SK-N-SH (cell line): ENCODE results near the gene FAH. TPM values are rescaled to one million over a fixed set of nuclear protein-coding genes. Genes with fewer than 3 reads are reported as not detected.
"Not testable (repeated sequence)": the region's sequence is repeated elsewhere in the genome, so short reads cannot be mapped to it uniquely, and the experiment has no call there.

Experiments
- CTCF ChIA-PET: fragments of 300-600, 350-600 bp; formaldehyde crosslinking; extraction: SDS; loops from one replicate; lab custom pipeline; 2021; lab: Yijun Ruan, JAX
- POLR2A ChIA-PET: fragments of 350-600 bp; sonication (Branson Sonifier 250); formaldehyde crosslinking; extraction: SDS; loops from one replicate; lab custom pipeline; 2020; ENCODE audit warnings: antibody characterized with exemption, inconsistent platforms; lab: Yijun Ruan, JAX
- DNase-seq: peaks from one replicate; pipeline ENCODE4 v3.0.0; 2012
- H2AFZ ChIP-seq: fragments of 200-600 bp; sonication (generic); 2 replicates; pipeline ENCODE4 v1.8.1; 2016; ENCODE audit warnings: antibody characterized with exemption, mild to moderate bottlenecking, low read depth
- H3F3A ChIP-seq: fragments of 200-600 bp; sonication (generic); replicated peaks from 2 replicates; pipeline ENCODE3; 2016; ENCODE audit warnings: antibody characterized with exemption, mild to moderate bottlenecking; ENCODE audit not compliant: insufficient read depth
- H3K27ac ChIP-seq, 2 experiments: fragments of 200-500 bp in 1 of 2; fragments of 200-600 bp in 1 of 2; sonication (Bioruptor generic) in 1 of 2; sonication (generic), shearing (Covaris generic) in 1 of 2; 2 replicates each; pipeline versions ENCODE4 v1.5.1 to v1.6.1; 2014 to 2016; ENCODE audit warnings: low read depth in 2 of 2, inconsistent platforms in 1 of 2, low read length in 1 of 2, mild to moderate bottlenecking in 1 of 2, mixed read lengths in 1 of 2
- H3K27me3 ChIP-seq: fragments of 200-600 bp; sonication (generic), shearing (Covaris generic); 2 replicates; pipeline ENCODE4 v1.6.1; 2016; ENCODE audit warnings: mixed run types; ENCODE audit not compliant: insufficient read depth
- H3K36me3 ChIP-seq, 2 experiments: fragments of 200-500 bp in 1 of 2; fragments of 200-600 bp in 1 of 2; sonication (Bioruptor generic) in 1 of 2; sonication (generic) in 1 of 2; replicated peaks in 1 of 2; 2 replicates each; pipeline versions ENCODE3 to v1.5.1; 2014 to 2016; ENCODE audit warnings: low read length in 1 of 2, mild to moderate bottlenecking in 1 of 2; ENCODE audit not compliant: insufficient read depth in 2 of 2, control insufficient read depth in 1 of 2
- H3K4me1 ChIP-seq, 2 experiments: fragments of 200-500 bp in 1 of 2; fragments of 200-600 bp in 1 of 2; sonication (Bioruptor generic) in 1 of 2; sonication (generic), shearing (Covaris generic) in 1 of 2; 2 replicates each; pipeline versions ENCODE4 v1.5.1 to v1.6.1; 2014 to 2016; ENCODE audit warnings: low read depth in 1 of 2, low read length in 1 of 2, mixed run types in 1 of 2; ENCODE audit not compliant: insufficient read depth in 2 of 2, control insufficient read depth in 1 of 2
- H3K4me2 ChIP-seq: fragments of 200-600 bp; sonication (generic), shearing (Covaris generic); 2 replicates; pipeline ENCODE4 v1.6.1; 2017; ENCODE audit warnings: mixed run types
- H3K4me3 ChIP-seq, 2 experiments: fragments of 200-500 bp in 1 of 2; fragments of 200-600 bp in 1 of 2; sonication (Bioruptor generic) in 1 of 2; sonication (generic), shearing (Covaris generic) in 1 of 2; 2 replicates each; pipeline versions ENCODE4 v1.5.1 to v1.8.1; 2014 to 2016; ENCODE audit warnings: low read depth in 2 of 2, inconsistent platforms in 1 of 2, low read length in 1 of 2, mild to moderate bottlenecking in 1 of 2, mixed read lengths in 1 of 2, moderate library complexity in 1 of 2
- H3K79me2 ChIP-seq: fragments of 200-600 bp; sonication (generic); 2 replicates; pipeline ENCODE4 v1.8.1; 2017; ENCODE audit warnings: mild to moderate bottlenecking; ENCODE audit not compliant: insufficient read depth
- H3K9ac ChIP-seq: fragments of 200-600 bp; sonication (generic); 2 replicates; pipeline ENCODE4 v1.6.1; 2017; ENCODE audit warnings: mixed run types
- H3K9me2 ChIP-seq: fragments of 200-600 bp; sonication (generic); 2 replicates; pipeline ENCODE4 v1.6.1; 2017; ENCODE audit warnings: mixed run types
- H3K9me3 ChIP-seq: fragments of 200-600 bp; sonication (generic); 2 replicates; pipeline ENCODE4 v1.6.1; 2017; ENCODE audit warnings: mixed run types, mild to moderate bottlenecking, moderate library complexity
- H4K20me1 ChIP-seq: fragments of 200-600 bp; sonication (generic); 2 replicates; pipeline ENCODE4 v1.6.1; 2017; ENCODE audit warnings: mild to moderate bottlenecking, mixed run types; ENCODE audit not compliant: insufficient read depth
- ELF1 ChIP-seq: IDR thresholded peaks from 2 replicates; pipeline ENCODE4 v1.4.0; 2012
- EZH2phosphoT487 ChIP-seq: fragments of 200-600 bp; sonication (generic); IDR thresholded peaks from 2 replicates; pipeline ENCODE4 v1.6.1; 2017; ENCODE audit warnings: low read depth, mixed run types, mild to moderate bottlenecking, antibody characterized with exemption, moderate library complexity, borderline replicate concordance
- FOXJ3 ChIP-seq: sonication (generic); formaldehyde crosslinking; IDR thresholded peaks from 2 replicates; pipeline ENCODE4 v1.5.1; 2020; ENCODE audit warnings: mild to moderate bottlenecking, missing genetic modification reagents
- GABPA ChIP-seq: IDR thresholded peaks from 2 replicates; pipeline ENCODE4 v1.4.0; 2012; ENCODE audit warnings: low read depth, mild to moderate bottlenecking
- JUND ChIP-seq: IDR thresholded peaks from 2 replicates; pipeline ENCODE4 v1.4.0; 2012
- POLR2AphosphoS5 ChIP-seq: IDR thresholded peaks from 2 replicates; pipeline ENCODE4 v1.6.1; 2012; ENCODE audit warnings: low read depth, low read length
- RAD21 ChIP-seq: IDR thresholded peaks from 2 replicates; pipeline ENCODE4 v1.6.1; 2012; ENCODE audit warnings: mild to moderate bottlenecking, low read length
- RCOR1 ChIP-seq: fragments of 150-350 bp; IDR thresholded peaks from 2 replicates; pipeline ENCODE4 v1.6.1; 2017; ENCODE audit warnings: antibody characterized with exemption, low read length
- RFX5 ChIP-seq: IDR thresholded peaks from 2 replicates; pipeline ENCODE4 v1.6.1; 2012; ENCODE audit warnings: mild to moderate bottlenecking, improper control_type of control experiment, low read length
- SMC3 ChIP-seq: IDR thresholded peaks from 2 replicates; pipeline ENCODE4 v1.6.1; 2012; ENCODE audit warnings: low read depth, low read length, improper control_type of control experiment
- TCF12 ChIP-seq: IDR thresholded peaks from 2 replicates; pipeline ENCODE4 v1.4.0; 2012
- WGBS: methylation state at CpG from one replicate; pipeline ENCODE4 v1.1.6; 2017; ENCODE audit warnings: low lambda C conversion rate; 5-methylcytosine and 5-hydroxymethylcytosine counted together
- polyA plus RNA-seq, 3 experiments: library from polyadenylated mRNA; depleted of rRNA; stranded (reverse); fragments of >200 nt; gene quantifications; 2 replicates each; pipeline ENCODE4 v1.2.3, GENCODE V29; 2012
- TF ChIP-seq, protein P1 (sequence below): IDR thresholded peaks from 2 replicates; pipeline ENCODE4 v1.4.0; 2012; ENCODE audit warnings: low read depth, borderline replicate concordance
- TF ChIP-seq, protein P2 (sequence below): IDR thresholded peaks from 2 replicates; pipeline ENCODE4; 2012
- TF ChIP-seq, protein P3 (sequence below): fragments of 150-350 bp; IDR thresholded peaks from 2 replicates; pipeline ENCODE4 v1.6.1; 2017; ENCODE audit warnings: antibody characterized with exemption, low read length, low read depth, borderline replicate concordance

FAH gene
- polyA plus RNA-seq, 1 of the 3 experiments (the other 2 are of a cell fraction), result 34.9 TPM

DNA sequence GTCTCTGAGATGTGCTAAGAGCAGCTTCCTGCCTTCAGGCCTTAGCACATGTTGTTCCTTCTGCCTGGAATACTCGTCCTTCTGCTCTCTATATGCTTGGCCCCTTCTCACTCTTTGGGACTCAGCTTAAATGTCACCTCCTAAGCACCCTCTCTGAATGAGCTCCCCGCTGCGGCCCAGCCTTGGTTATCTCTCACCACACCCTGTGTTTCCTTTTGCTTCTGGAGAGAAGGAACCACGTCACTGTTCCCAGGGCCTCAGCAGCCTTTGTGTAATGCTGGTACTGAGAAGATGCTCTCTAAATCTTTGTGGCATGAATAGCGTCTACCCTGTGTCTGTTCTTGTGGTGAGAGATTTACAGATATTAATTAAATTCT, 2.2 kb downstream of the FAH start:
- no peak for TF ChIP-seq ELF1
- no peak for TF ChIP-seq RCOR1
- TF ChIP-seq, protein P1, sequence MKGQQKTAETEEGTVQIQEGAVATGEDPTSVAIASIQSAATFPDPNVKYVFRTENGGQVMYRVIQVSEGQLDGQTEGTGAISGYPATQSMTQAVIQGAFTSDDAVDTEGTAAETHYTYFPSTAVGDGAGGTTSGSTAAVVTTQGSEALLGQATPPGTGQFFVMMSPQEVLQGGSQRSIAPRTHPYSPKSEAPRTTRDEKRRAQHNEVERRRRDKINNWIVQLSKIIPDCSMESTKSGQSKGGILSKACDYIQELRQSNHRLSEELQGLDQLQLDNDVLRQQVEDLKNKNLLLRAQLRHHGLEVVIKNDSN, result no peak
- no peak for TF ChIP-seq GABPA
- no peak for TF ChIP-seq POLR2AphosphoS5
- TF ChIP-seq EZH2phosphoT487, result no peak
- TF ChIP-seq SMC3, result no peak
- TF ChIP-seq RAD21, result no peak
- no peak for TF ChIP-seq RFX5
- no peaks in the 10 kb centered on the region for H3K27me3 ChIP-seq
- no peaks in the 10 kb centered on the region for H4K20me1 ChIP-seq
- peaks cover 11% of the 10 kb centered on the region for H3F3A ChIP-seq
- H3K4me3 ChIP-seq, result no peak overlapping the region
- CTCF ChIA-PET, result no interaction called here
- H3K9ac ChIP-seq, result no peak overlapping the region
- no peaks in the 10 kb centered on the region for H3K9me2 ChIP-seq
- POLR2A ChIA-PET, result no interaction called here
- no peaks in the 10 kb centered on the region for H3K79me2 ChIP-seq
- no peak overlapping the region for H2AFZ ChIP-seq
- H3K27ac ChIP-seq, result no peak overlapping the region
- H3K4me2 ChIP-seq, result no peak overlapping the region
- peaks cover 0 to 10% of the 10 kb centered on the region in 2 experiments for H3K36me3 ChIP-seq
- WGBS, result 91% methylated on average over 5 of the region's 5 CpGs
- DNase-seq, result no peak
- peaks cover 0 to 14% of the 10 kb centered on the region in 2 experiments; a peak in 1 of 4 replicates for H3K4me1 ChIP-seq
- no peaks in the 10 kb centered on the region for H3K9me3 ChIP-seq

DNA sequence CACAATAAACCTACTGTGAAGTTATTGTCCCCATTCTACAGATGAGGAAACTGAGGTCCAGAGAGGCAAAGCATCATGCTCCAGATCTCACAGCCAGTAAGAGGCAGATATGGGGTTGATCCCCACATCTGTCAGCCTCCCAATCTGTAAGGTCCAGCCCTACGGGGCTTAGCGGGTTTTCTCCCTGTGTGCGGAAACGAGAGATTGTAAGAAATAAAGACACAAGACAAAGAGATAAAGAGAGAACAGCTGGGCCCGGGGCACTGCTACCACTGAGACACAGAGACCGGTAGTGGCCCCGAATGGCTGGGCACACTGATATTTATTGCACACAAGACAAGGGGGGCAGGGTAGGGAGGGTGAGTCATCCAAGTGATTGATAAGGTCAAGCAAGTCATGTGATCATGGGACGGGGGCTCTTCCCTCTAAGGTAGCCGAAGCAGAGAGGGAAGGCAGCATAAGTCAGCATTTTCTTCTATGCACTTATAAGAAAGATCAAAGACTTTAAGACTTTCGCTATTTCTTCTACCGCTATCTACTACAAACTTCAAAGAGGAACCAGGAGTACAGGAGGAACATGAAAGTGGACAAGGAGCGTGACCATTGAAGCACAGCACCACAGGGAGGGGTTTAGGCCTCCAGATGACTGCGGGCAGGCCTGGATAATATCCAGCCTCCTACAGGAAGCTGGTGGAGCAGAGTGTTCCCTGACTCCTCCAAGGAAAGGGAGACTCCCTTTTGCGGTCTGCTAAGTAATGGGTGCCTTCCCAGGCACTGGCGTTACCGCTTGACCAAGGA, 2.8 kb downstream of the FAH start:
- H3K27ac ChIP-seq, H3K4me2 ChIP-seq, DNase-seq, H3K79me2 ChIP-seq, H3K9me3 ChIP-seq, H3K9ac ChIP-seq, H3K9me2 ChIP-seq, POLR2A ChIA-PET, CTCF ChIA-PET, H2AFZ ChIP-seq, H3K4me3 ChIP-seq, H3K27me3 ChIP-seq, H4K20me1 ChIP-seq: not testable (repeated sequence)
- Histone ChIP-seq H3K36me3 (peaks cover 0 to 13% of the 10 kb centered on the region in 2 experiments), H3K4me1 (peaks cover 0 to 14% of the 10 kb centered on the region in 2 experiments; a peak in 1 of 4 replicates), H3F3A (peaks cover 11% of the 10 kb centered on the region)
- 93% methylated on average over 15 of the region's 16 CpGs for WGBS

DNA sequence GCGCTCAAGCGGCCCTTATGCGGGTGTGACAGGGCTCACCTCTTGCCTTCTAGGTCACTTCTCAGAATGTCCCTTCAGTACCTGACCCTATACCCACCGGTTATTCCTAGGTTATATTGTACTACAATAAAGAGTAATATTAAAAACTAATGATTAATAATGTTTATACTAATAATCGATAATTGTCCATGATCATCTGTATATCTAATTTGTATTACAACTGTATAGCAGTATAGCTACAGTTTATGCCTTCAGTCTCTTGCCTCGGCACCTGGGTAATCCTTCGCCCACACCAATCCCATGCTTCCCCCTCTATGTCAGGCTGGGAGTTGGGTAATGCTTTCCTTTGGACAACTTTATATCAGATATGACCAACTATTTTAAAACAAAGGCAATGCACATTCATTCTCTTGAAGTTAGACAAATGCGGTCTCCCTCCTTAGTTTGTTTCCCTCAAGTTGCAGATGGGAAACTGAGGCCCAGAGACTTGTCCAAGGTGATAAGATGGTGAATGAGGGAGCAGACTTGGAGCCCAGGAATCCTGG, 3.4 kb downstream of the FAH start:
- Histone ChIP-seq H3K9me2 (no peaks in the 10 kb centered on the region), H2AFZ (no peak overlapping the region), H3K4me3 (no peak overlapping the region)
- no peak for TF ChIP-seq TCF12
- TF ChIP-seq, protein P2, sequence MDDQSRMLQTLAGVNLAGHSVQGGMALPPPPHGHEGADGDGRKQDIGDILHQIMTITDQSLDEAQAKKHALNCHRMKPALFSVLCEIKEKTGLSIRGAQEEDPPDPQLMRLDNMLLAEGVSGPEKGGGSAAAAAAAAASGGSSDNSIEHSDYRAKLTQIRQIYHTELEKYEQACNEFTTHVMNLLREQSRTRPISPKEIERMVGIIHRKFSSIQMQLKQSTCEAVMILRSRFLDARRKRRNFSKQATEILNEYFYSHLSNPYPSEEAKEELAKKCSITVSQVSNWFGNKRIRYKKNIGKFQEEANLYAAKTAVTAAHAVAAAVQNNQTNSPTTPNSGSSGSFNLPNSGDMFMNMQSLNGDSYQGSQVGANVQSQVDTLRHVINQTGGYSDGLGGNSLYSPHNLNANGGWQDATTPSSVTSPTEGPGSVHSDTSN, result no peak
- no peak for TF ChIP-seq JUND
- TF ChIP-seq FOXJ3 (CRISPR knock-in tag), result no peak
- TF ChIP-seq GABPA, result no peak
- no peak for TF ChIP-seq SMC3
- TF ChIP-seq, protein P3, sequence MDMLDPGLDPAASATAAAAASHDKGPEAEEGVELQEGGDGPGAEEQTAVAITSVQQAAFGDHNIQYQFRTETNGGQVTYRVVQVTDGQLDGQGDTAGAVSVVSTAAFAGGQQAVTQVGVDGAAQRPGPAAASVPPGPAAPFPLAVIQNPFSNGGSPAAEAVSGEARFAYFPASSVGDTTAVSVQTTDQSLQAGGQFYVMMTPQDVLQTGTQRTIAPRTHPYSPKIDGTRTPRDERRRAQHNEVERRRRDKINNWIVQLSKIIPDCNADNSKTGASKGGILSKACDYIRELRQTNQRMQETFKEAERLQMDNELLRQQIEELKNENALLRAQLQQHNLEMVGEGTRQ, result no peak
- TF ChIP-seq, protein P1, result no peak
- TF ChIP-seq, all 33 proteins: peak for 0
- Histone ChIP-seq H4K20me1 (no peaks in the 10 kb centered on the region), H3K27me3 (no peaks in the 10 kb centered on the region), H3K36me3 (peaks cover under 1 to 20% of the 10 kb centered on the region in 2 experiments), H3K9ac (no peak overlapping the region), H3K4me2 (no peak overlapping the region), H3K27ac (no peak overlapping the region), H3K79me2 (no peaks in the 10 kb centered on the region), H3K4me1 (peaks cover 0 to 14% of the 10 kb centered on the region in 2 experiments; a peak in 1 of 4 replicates), H3F3A (peaks cover 11% of the 10 kb centered on the region), H3K9me3 (no peaks in the 10 kb centered on the region)
- no peak for DNase-seq
- ChIA-PET POLR2A (no interaction called here), CTCF (interaction anchor here (0.6 to 1.5 kb wide), 2 partner anchors 17 to 41 kb away, joined by 3 to 4 read pairs; no protein-coding TSS in a partner anchor)
- 96% methylated on average over 8 of the region's 8 CpGs for WGBS
